Measurements from ENCODE around the gene YEATS4. TPM values are rescaled to one million over a fixed set of nuclear protein-coding genes. Genes with fewer than 3 reads are reported as not detected.
"Not testable (repeated sequence)": the region's sequence is repeated elsewhere in the genome, so short reads cannot be mapped to it uniquely, and the experiment has no call there.

Gene YEATS4
- 42.2 TPM for polyA plus RNA-seq (2013)

DNA sequence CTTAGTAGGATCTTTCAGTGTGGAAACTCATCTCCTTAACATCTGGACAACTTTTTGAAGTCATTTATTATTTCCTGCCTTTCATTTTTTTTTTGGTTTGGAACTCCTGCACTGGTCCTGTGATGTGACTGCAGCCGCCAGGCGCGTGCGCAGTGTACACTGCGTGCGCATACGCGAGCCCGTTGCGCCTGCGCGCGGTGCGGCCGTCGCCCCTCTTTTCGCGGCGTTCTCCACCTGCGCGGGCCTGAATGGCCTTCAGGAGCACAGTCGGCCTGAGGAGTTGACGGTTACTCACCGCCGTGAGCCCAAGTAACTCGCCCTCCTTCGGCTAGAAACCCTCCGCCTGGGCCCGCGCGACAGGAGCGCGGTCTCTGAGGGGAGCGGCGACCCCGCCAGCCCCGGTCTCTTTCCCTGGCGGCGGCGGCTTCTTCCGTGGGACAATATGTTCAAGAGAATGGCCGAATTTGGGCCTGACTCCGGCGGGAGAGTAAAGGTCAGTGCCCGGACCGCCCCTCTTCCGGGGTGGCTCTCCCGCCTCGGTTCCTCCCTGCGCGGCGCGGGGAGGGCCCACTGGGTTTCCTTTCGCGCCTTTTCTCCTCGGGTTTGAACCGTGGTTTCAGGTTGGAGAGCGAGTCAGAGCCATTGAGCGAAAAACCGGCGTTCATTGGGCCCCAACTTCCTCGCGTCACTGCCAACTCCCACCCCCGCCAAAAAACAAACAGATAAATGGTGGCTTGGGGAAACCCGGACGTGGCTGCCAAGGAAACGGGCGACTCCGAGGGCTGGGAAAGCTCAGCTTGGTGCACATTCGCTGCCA, at the start of gene YEATS4:
YEATS4 (plus strand) TSS at position 213 of the 817 bp plus-strand sequence; CDS start at position 443, 230 bp downstream.
- peaks cover 2 to 14% (median 8%) of the 10 kb centered on the region in 4 experiments for H3K36me3 ChIP-seq (ENCODE audit: control insufficient read depth in 4 of 4, insufficient read depth in 4 of 4, low read length in 3 of 4)
- H3K9me3 ChIP-seq (ENCODE audit: control extremely low read depth in 1 of 5, control insufficient read depth in 4 of 5, insufficient read depth in 2 of 5, low read depth in 1 of 5, low read length in 4 of 5) = no peaks in the 10 kb centered on the region
- H3K27me3 ChIP-seq (replicated peaks in 2 of 5; ENCODE audit: control insufficient read depth in 4 of 5, insufficient read depth in 5 of 5, low read length in 4 of 5) = no peaks in the 10 kb centered on the region
- POLR2A ChIA-PET = no interaction called here
- H3K27ac ChIP-seq (ENCODE audit: insufficient read depth in 1 of 2, low read depth in 1 of 2, low read length in 2 of 2, poor library complexity in 1 of 2, severe bottlenecking in 2 of 2) = peak within 1 kb of the TSS; percentile 86 to 93
- WGBS (ENCODE audit: insufficient coverage) = 0% methylated on average over 69 of the region's 70 CpGs
- H3K4me3 ChIP-seq (ENCODE audit: control insufficient read depth in 1 of 7, extremely low read depth in 1 of 7, insufficient read depth in 4 of 7, low read depth in 2 of 7, low read length in 6 of 7) = peak within 1 kb of the TSS; percentile 80 to 95 (median 93)
- peak; percentile 87 to 94 (median 94) for DNase-seq
- CTCF ChIA-PET = interaction anchor here (1.5 to 2.7 kb wide), 3 partner anchors 11 to 68 kb away, joined by 3 to 19 read pairs (median 14); partner anchors contain the start of gene LYZ
- peaks cover 1 to 15% (median 8%) of the 10 kb centered on the region in 4 experiments for H3K4me1 ChIP-seq (ENCODE audit: control extremely low read depth in 1 of 4, control insufficient read depth in 4 of 4, insufficient read depth in 4 of 4, low read length in 3 of 4)

DNA sequence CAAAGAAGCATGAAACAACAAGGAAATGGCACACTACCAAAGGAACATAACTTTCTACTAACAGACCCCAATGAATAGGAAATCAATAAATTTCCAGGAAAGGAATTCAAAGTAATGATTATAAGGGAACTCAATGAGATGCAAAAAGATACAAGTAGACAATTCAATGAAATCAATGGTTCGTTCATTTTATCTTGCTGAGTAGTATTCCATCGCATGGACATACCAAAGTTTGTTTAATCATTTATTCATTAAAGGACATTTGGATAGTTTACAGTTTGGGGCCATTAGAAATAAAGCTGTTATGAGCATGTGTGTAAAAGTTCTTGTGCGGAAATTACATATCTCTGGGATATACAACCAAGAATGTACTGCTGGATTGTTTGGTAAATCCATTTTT, 46.3 kb upstream of the YEATS4 start:
- ChIA-PET CTCF (no interaction called here), POLR2A (no interaction called here)
- Histone ChIP-seq H3K36me3 (ENCODE audit: control insufficient read depth in 4 of 4, insufficient read depth in 4 of 4, low read length in 3 of 4) (no peaks in the 10 kb centered on the region), H3K9me3 (ENCODE audit: control extremely low read depth in 1 of 5, control insufficient read depth in 4 of 5, insufficient read depth in 2 of 5, low read depth in 1 of 5, low read length in 4 of 5) (peaks cover 0 to 3% (median 0%) of the 10 kb centered on the region in 5 experiments), H3K4me1 (ENCODE audit: control extremely low read depth in 1 of 4, control insufficient read depth in 4 of 4, insufficient read depth in 4 of 4, low read length in 3 of 4) (no peaks in the 10 kb centered on the region), H3K27ac (ENCODE audit: insufficient read depth in 1 of 2, low read depth in 1 of 2, low read length in 2 of 2, poor library complexity in 1 of 2, severe bottlenecking in 2 of 2) (no peak overlapping the region), H3K27me3 (replicated peaks in 2 of 5; ENCODE audit: control insufficient read depth in 4 of 5, insufficient read depth in 5 of 5, low read length in 4 of 5) (no peaks in the 10 kb centered on the region), H3K4me3 (ENCODE audit: control insufficient read depth in 1 of 7, extremely low read depth in 1 of 7, insufficient read depth in 4 of 7, low read depth in 2 of 7, low read length in 6 of 7) (no peak overlapping the region)
- no peak for DNase-seq
- WGBS (ENCODE audit: insufficient coverage) = no CpG with 5 or more reads among the region's 3 CpGs

DNA sequence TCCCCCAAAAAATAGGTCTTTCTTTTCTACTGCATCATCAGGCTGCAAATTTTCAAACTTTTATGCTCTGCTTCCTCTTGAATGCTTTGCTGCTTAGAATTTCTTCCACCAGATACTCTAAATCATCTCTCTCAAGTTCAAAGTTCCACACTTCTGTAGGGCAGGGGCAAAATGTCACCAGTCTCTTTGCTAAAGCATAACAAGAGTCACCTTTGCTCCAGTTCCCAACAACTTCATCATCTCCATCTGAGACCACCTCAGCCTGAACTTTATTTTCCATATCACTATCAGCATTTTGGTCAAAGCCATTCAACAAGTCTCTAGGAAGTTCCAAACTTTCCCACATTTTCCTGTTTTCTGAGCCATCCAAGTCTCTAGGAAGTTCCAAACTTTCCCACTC, 42.8 kb upstream of the YEATS4 start:
- H3K4me3 ChIP-seq (ENCODE audit: control insufficient read depth in 1 of 7, extremely low read depth in 1 of 7, insufficient read depth in 4 of 7, low read depth in 2 of 7, low read length in 6 of 7); H3K36me3 ChIP-seq (ENCODE audit: control insufficient read depth in 4 of 4, insufficient read depth in 4 of 4, low read length in 3 of 4); CTCF ChIA-PET; H3K4me1 ChIP-seq (ENCODE audit: control extremely low read depth in 1 of 4, control insufficient read depth in 4 of 4, insufficient read depth in 4 of 4, low read length in 3 of 4); H3K9me3 ChIP-seq (ENCODE audit: control extremely low read depth in 1 of 5, control insufficient read depth in 4 of 5, insufficient read depth in 2 of 5, low read depth in 1 of 5, low read length in 4 of 5); H3K27me3 ChIP-seq (replicated peaks in 2 of 5; ENCODE audit: control insufficient read depth in 4 of 5, insufficient read depth in 5 of 5, low read length in 4 of 5); POLR2A ChIA-PET; DNase-seq; H3K27ac ChIP-seq (ENCODE audit: insufficient read depth in 1 of 2, low read depth in 1 of 2, low read length in 2 of 2, poor library complexity in 1 of 2, severe bottlenecking in 2 of 2): not testable (repeated sequence)

DNA sequence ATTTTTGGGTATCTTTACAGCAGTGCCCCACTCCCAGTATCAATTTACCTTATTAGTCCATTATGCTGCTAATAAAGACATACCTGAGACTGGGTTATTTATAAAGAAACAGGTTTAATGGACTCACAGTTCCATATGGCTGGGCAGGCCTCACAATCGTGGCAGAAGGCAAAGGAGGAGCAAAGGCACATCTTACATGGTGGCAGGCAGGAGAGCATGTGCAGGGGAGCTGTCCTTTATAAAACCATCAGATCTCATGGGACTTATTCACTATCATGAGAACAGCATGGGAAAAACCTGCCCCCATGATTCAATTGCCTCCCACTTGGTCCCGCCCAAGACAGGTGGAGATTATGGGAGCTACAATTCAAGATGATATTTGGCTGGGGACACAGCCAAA, 42.3 kb upstream of the YEATS4 start:
- H3K27me3 ChIP-seq (replicated peaks in 2 of 5; ENCODE audit: control insufficient read depth in 4 of 5, insufficient read depth in 5 of 5, low read length in 4 of 5); DNase-seq; CTCF ChIA-PET; H3K4me3 ChIP-seq (ENCODE audit: control insufficient read depth in 1 of 7, extremely low read depth in 1 of 7, insufficient read depth in 4 of 7, low read depth in 2 of 7, low read length in 6 of 7); H3K9me3 ChIP-seq (ENCODE audit: control extremely low read depth in 1 of 5, control insufficient read depth in 4 of 5, insufficient read depth in 2 of 5, low read depth in 1 of 5, low read length in 4 of 5); H3K27ac ChIP-seq (ENCODE audit: insufficient read depth in 1 of 2, low read depth in 1 of 2, low read length in 2 of 2, poor library complexity in 1 of 2, severe bottlenecking in 2 of 2); H3K36me3 ChIP-seq (ENCODE audit: control insufficient read depth in 4 of 4, insufficient read depth in 4 of 4, low read length in 3 of 4); POLR2A ChIA-PET; H3K4me1 ChIP-seq (ENCODE audit: control extremely low read depth in 1 of 4, control insufficient read depth in 4 of 4, insufficient read depth in 4 of 4, low read length in 3 of 4): not testable (repeated sequence)
- 100% methylated on average over 1 of the region's 2 CpGs for WGBS (ENCODE audit: insufficient coverage)

DNA sequence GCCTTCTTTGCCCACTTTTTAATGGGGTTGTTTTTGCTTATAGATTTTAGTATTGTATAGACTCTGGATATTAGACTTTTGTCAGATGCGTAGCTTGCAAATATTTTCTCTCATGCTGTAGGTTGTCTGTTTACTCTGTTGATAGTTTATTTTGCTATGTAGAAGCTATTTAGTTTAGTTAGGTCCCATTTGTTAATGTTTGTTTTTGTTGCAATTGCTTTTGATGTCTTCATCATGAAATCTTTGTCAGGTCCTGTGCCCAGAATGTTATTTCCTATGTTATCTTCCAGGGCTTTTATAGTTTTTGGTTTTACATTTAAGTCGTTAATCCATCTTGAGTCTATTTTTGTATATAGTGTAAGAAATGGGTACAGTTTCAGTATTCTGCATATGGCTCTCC, 41.3 kb upstream of the YEATS4 start:
- ChIA-PET CTCF (interaction anchor here (1.2 kb wide), 1 partner anchor 39 kb away, joined by 5 read pairs; no protein-coding TSS in a partner anchor), POLR2A (no interaction called here)
- peaks cover 0 to 4% (median under 1%) of the 10 kb centered on the region in 5 experiments for H3K9me3 ChIP-seq (ENCODE audit: control extremely low read depth in 1 of 5, control insufficient read depth in 4 of 5, insufficient read depth in 2 of 5, low read depth in 1 of 5, low read length in 4 of 5)
- no peak overlapping the region for H3K4me3 ChIP-seq (ENCODE audit: control insufficient read depth in 1 of 7, extremely low read depth in 1 of 7, insufficient read depth in 4 of 7, low read depth in 2 of 7, low read length in 6 of 7)
- H3K36me3 ChIP-seq (ENCODE audit: control insufficient read depth in 4 of 4, insufficient read depth in 4 of 4, low read length in 3 of 4) = no peaks in the 10 kb centered on the region
- 100% methylated on average over 1 of the region's 2 CpGs for WGBS (ENCODE audit: insufficient coverage)
- H3K4me1 ChIP-seq (ENCODE audit: control extremely low read depth in 1 of 4, control insufficient read depth in 4 of 4, insufficient read depth in 4 of 4, low read length in 3 of 4) = peaks cover 0 to 7% (median under 1%) of the 10 kb centered on the region in 4 experiments
- no peak for DNase-seq
- H3K27me3 ChIP-seq (replicated peaks in 2 of 5; ENCODE audit: control insufficient read depth in 4 of 5, insufficient read depth in 5 of 5, low read length in 4 of 5) = no peaks in the 10 kb centered on the region
- H3K27ac ChIP-seq (ENCODE audit: insufficient read depth in 1 of 2, low read depth in 1 of 2, low read length in 2 of 2, poor library complexity in 1 of 2, severe bottlenecking in 2 of 2) = no peak overlapping the region

DNA sequence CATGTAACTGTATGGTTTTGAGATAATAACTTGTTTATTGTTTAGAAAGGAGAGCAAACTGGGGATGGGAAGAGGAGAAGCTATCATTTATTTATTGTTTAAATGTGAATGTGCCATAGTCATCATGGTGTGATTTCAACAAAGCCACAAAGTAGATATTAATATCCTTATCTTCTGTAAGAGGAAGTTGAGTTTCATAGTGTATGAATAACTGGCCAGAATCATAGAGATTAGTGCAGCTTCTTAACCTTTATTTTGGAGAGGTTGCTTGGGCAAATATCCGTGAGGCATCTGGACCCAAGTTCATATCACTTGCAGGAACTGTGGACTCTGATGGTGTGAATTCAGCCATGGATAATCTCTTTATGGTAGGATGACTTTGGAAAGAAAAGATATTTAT, 38.2 kb upstream of the YEATS4 start:
- DNase-seq = peak in 2 of 3 donors; percentile 24 to 42
- Histone ChIP-seq H3K36me3 (ENCODE audit: control insufficient read depth in 4 of 4, insufficient read depth in 4 of 4, low read length in 3 of 4) (no peaks in the 10 kb centered on the region), H3K4me1 (ENCODE audit: control extremely low read depth in 1 of 4, control insufficient read depth in 4 of 4, insufficient read depth in 4 of 4, low read length in 3 of 4) (peaks cover 0 to 13% (median under 1%) of the 10 kb centered on the region in 4 experiments), H3K27me3 (replicated peaks in 2 of 5; ENCODE audit: control insufficient read depth in 4 of 5, insufficient read depth in 5 of 5, low read length in 4 of 5) (no peaks in the 10 kb centered on the region), H3K27ac (ENCODE audit: insufficient read depth in 1 of 2, low read depth in 1 of 2, low read length in 2 of 2, poor library complexity in 1 of 2, severe bottlenecking in 2 of 2) (no peak overlapping the region), H3K9me3 (ENCODE audit: control extremely low read depth in 1 of 5, control insufficient read depth in 4 of 5, insufficient read depth in 2 of 5, low read depth in 1 of 5, low read length in 4 of 5) (peaks cover 0 to 3% (median 0%) of the 10 kb centered on the region in 5 experiments), H3K4me3 (ENCODE audit: control insufficient read depth in 1 of 7, extremely low read depth in 1 of 7, insufficient read depth in 4 of 7, low read depth in 2 of 7, low read length in 6 of 7) (no peak overlapping the region)
- ChIA-PET CTCF (interaction anchor here (1.8 kb wide), 1 partner anchor 10 kb away, joined by 6 read pairs; no protein-coding TSS in a partner anchor), POLR2A (no interaction called here)
- WGBS (ENCODE audit: insufficient coverage) = 80% methylated on average over 1 of the region's 1 CpG

DNA sequence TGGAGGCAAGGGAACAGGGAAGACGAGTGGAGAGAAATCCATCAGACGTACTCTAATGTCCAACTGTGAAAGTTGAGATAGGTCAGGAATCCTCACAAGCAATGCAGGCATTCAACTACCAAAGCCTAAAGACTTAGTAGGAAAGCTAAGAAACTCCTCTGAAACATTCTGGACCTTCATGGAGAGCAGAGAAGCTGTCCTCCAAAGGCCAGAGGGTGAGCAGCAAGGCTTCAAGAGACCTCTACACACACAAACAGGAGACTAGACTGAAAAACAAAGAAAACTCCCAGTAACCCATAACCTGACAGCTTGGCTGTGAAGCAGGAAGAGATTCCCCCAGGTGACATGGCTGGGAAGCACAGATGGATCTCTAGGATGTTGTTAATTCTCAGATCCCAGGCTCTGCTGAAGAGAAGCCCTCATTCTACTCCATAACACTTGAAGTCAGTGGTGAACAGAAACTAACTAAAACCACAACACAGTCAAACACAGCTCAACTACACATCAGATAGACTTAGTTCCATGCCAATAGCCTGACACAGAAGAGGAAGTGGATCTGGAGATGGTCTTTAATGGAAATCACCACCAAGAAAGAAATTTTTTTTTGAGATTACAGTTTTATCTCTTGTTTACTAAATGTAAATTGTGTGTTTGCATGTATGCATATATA, 34.6 kb upstream of the YEATS4 start:
- ChIA-PET POLR2A (no interaction called here), CTCF (interaction anchor here (0.6 to 1.1 kb wide), 4 partner anchors 11 to 247 kb away, joined by 3 to 4 read pairs (median 3); no protein-coding TSS in a partner anchor)
- WGBS (ENCODE audit: insufficient coverage) = 100% methylated on average over 2 of the region's 2 CpGs
- no peak overlapping the region for H3K4me3 ChIP-seq (ENCODE audit: control insufficient read depth in 1 of 7, extremely low read depth in 1 of 7, insufficient read depth in 4 of 7, low read depth in 2 of 7, low read length in 6 of 7)
- H3K27ac ChIP-seq (ENCODE audit: insufficient read depth in 1 of 2, low read depth in 1 of 2, low read length in 2 of 2, poor library complexity in 1 of 2, severe bottlenecking in 2 of 2) = no peak overlapping the region
- DNase-seq = peak in 2 of 3 donors; percentile 66 to 75
- H3K9me3 ChIP-seq (ENCODE audit: control extremely low read depth in 1 of 5, control insufficient read depth in 4 of 5, insufficient read depth in 2 of 5, low read depth in 1 of 5, low read length in 4 of 5) = no peaks in the 10 kb centered on the region
- no peaks in the 10 kb centered on the region for H3K36me3 ChIP-seq (ENCODE audit: control insufficient read depth in 4 of 4, insufficient read depth in 4 of 4, low read length in 3 of 4)
- H3K27me3 ChIP-seq (replicated peaks in 2 of 5; ENCODE audit: control insufficient read depth in 4 of 5, insufficient read depth in 5 of 5, low read length in 4 of 5) = no peaks in the 10 kb centered on the region
- peaks cover 0 to 13% (median 6%) of the 10 kb centered on the region in 4 experiments for H3K4me1 ChIP-seq (ENCODE audit: control extremely low read depth in 1 of 4, control insufficient read depth in 4 of 4, insufficient read depth in 4 of 4, low read length in 3 of 4)

Data from common myeloid progenitor, CD34-positive (primary cell).